ENCODE measurements around the gene TMEM72. TPM values are rescaled to one million over a fixed set of nuclear protein-coding genes. Genes with fewer than 3 reads are reported as not detected.

Gene TMEM72
- total and polyA plus RNA-seq, 2 donors (not counting 1 experiment from before 2014, with no cell fraction given) = not detected

- Histone ChIP-seq H3K9ac (ENCODE audit: low read length) (no peak overlapping the region), H3K4me2 (replicated peaks; ENCODE audit: low read depth, low read length, poor library complexity, severe bottlenecking) (no peak overlapping the region), H3K27ac (ENCODE audit: low read length in 2 of 2) (no peak overlapping the region), H3K79me2 (ENCODE audit: control insufficient read depth, insufficient read depth, low read length) (no peaks in the 10 kb centered on the region), H4K20me1 (ENCODE audit: control insufficient read depth, insufficient read depth, low read length, poor library complexity, severe bottlenecking) (peaks cover 5% of the 10 kb centered on the region), H3K27me3 (replicated peaks in 1 of 4; ENCODE audit: control extremely low read depth in 1 of 4, control insufficient read depth in 3 of 4, insufficient read depth in 4 of 4, low read length in 3 of 4) (no peaks in the 10 kb centered on the region), H3K4me1 (ENCODE audit: control insufficient read depth in 2 of 2, insufficient read depth in 2 of 2, low read length in 2 of 2) (peaks cover 27 to 46% of the 10 kb centered on the region in 2 donors), H3K9me3 (ENCODE audit: control extremely low read depth in 1 of 3, control insufficient read depth in 2 of 3, insufficient read depth in 1 of 3, low read length in 2 of 3) (peaks cover 0 to 4% (median 0%) of the 10 kb centered on the region in 3 donors), H2AFZ (ENCODE audit: insufficient read depth, low read depth, low read length, poor library complexity, severe bottlenecking) (no peak overlapping the region), H3K36me3 (replicated peaks in 1 of 2; ENCODE audit: control extremely low read depth in 1 of 2, control insufficient read depth in 1 of 2, extremely low read depth in 1 of 2, insufficient read depth in 2 of 2, low read length in 1 of 2) (peaks cover 0 to 3% of the 10 kb centered on the region in 2 experiments), H3K4me3 (ENCODE audit: control extremely low read depth in 1 of 5, extremely low read depth in 1 of 5, insufficient read depth in 1 of 5, low read depth in 2 of 5, low read length in 4 of 5) (no peak overlapping the region)
- peaks cover 45% of the 10 kb centered on the region for H3K4me1 Mint-ChIP-seq
- no peaks in the 10 kb centered on the region for H3K27me3 Mint-ChIP-seq
- H3K4me3 Mint-ChIP-seq = no peak overlapping the region
- TF ChIP-seq EZH2 (IDR thresholded peaks at IDR 0.05; ENCODE audit: borderline replicate concordance, insufficient read depth, low read depth, low read length, poor library complexity, severe bottlenecking) (no peak), CTCF (IDR thresholded peaks at IDR 0.05) (no peak)
- intact Hi-C loops (cut with micrococcal nuclease) = no loop called here
- H3K27ac Mint-ChIP-seq = no peak overlapping the region
- H3K9me3 Mint-ChIP-seq (ENCODE audit: insufficient read depth) = peaks cover 3% of the 10 kb centered on the region
- ATAC-seq (ENCODE audit: low read depth) (no peak), DNase-seq (no peak)
- 100% methylated on average over 3 of the region's 3 CpGs for WGBS (ENCODE audit: insufficient coverage)
- ChIA-PET CTCF (interaction anchor here (1.4 to 5.1 kb wide), 2 partner anchors 14 to 18 kb away, joined by 4 to 22 read pairs; no protein-coding TSS in a partner anchor), POLR2A (no interaction called here)
Measured at GRCh38 chr10:44949915-44950314, 38.8 kb downstream of the TMEM72 start.

- Histone ChIP-seq H3K27ac (ENCODE audit: low read length in 2 of 2) (no peak overlapping the region), H3K4me1 (ENCODE audit: control insufficient read depth in 2 of 2, insufficient read depth in 2 of 2, low read length in 2 of 2) (peaks cover 27 to 46% of the 10 kb centered on the region in 2 donors), H3K27me3 (replicated peaks in 1 of 4; ENCODE audit: control extremely low read depth in 1 of 4, control insufficient read depth in 3 of 4, insufficient read depth in 4 of 4, low read length in 3 of 4) (no peaks in the 10 kb centered on the region), H4K20me1 (ENCODE audit: control insufficient read depth, insufficient read depth, low read length, poor library complexity, severe bottlenecking) (peaks cover 5% of the 10 kb centered on the region), H3K79me2 (ENCODE audit: control insufficient read depth, insufficient read depth, low read length) (no peaks in the 10 kb centered on the region), H3K4me3 (ENCODE audit: control extremely low read depth in 1 of 5, extremely low read depth in 1 of 5, insufficient read depth in 1 of 5, low read depth in 2 of 5, low read length in 4 of 5) (no peak overlapping the region), H2AFZ (ENCODE audit: insufficient read depth, low read depth, low read length, poor library complexity, severe bottlenecking) (no peak overlapping the region), H3K36me3 (replicated peaks in 1 of 2; ENCODE audit: control extremely low read depth in 1 of 2, control insufficient read depth in 1 of 2, extremely low read depth in 1 of 2, insufficient read depth in 2 of 2, low read length in 1 of 2) (peaks cover 0 to 3% of the 10 kb centered on the region in 2 experiments), H3K4me2 (replicated peaks; ENCODE audit: low read depth, low read length, poor library complexity, severe bottlenecking) (no peak overlapping the region), H3K9me3 (ENCODE audit: control extremely low read depth in 1 of 3, control insufficient read depth in 2 of 3, insufficient read depth in 1 of 3, low read length in 2 of 3) (no peaks in the 10 kb centered on the region), H3K9ac (ENCODE audit: low read length) (no peak overlapping the region)
- intact Hi-C loops (cut with micrococcal nuclease) = no loop called here
- no peak for ATAC-seq (ENCODE audit: low read depth)
- H3K27ac Mint-ChIP-seq = peak overlapping the region; percentile 26
- no peak overlapping the region for H3K4me3 Mint-ChIP-seq
- peaks cover 45% of the 10 kb centered on the region for H3K4me1 Mint-ChIP-seq
- TF ChIP-seq CTCF (IDR thresholded peaks at IDR 0.05) (no peak), EZH2 (IDR thresholded peaks at IDR 0.05; ENCODE audit: borderline replicate concordance, insufficient read depth, low read depth, low read length, poor library complexity, severe bottlenecking) (no peak)
- DNase-seq = no peak
- H3K27me3 Mint-ChIP-seq = no peaks in the 10 kb centered on the region
- WGBS (ENCODE audit: insufficient coverage) = 81% methylated on average over 8 of the region's 10 CpGs
- POLR2A ChIA-PET = no interaction called here
- H3K9me3 Mint-ChIP-seq (ENCODE audit: insufficient read depth) = no peaks in the 10 kb centered on the region
- CTCF ChIA-PET = interaction anchor here (1.4 to 5.1 kb wide), 2 partner anchors 13 to 18 kb away, joined by 4 to 22 read pairs; no protein-coding TSS in a partner anchor
Measured at GRCh38 chr10:44950326-44951225, 39.4 kb downstream of the TMEM72 start.

Data from B cell (primary cell).